GM21367 (cell line): Measurements from ENCODE around the gene TBC1D14.

Experiments used
- ATAC-seq: cut with Tn5 transposase; IDR thresholded peaks from one replicate; pipeline ENCODE4 v1.9.1; 2021; ENCODE audit not compliant: unreplicated experiment

TBC1D14 gene

GRCh38 chr4:6946497-6946896 lies 36.9 kb downstream of the TBC1D14 start:
- no peak for ATAC-seq

DNA sequence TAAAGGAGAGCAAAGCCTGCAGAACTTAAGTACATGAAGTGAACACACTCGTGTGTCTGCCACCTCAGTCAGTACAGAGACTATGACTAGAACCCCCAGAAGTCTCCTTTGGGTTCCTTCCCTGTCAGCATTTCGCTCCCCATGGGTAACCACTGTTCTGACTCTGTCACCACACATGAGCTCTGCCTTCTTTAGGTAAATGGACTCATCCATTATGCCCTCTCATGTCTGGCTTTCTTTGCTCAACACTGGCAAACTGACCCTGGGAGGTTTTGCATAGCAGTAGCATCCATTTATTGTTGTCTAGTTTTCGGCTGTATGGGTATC lies 38.5 kb downstream of the TBC1D14 start:
- ATAC-seq = no peak

DNA sequence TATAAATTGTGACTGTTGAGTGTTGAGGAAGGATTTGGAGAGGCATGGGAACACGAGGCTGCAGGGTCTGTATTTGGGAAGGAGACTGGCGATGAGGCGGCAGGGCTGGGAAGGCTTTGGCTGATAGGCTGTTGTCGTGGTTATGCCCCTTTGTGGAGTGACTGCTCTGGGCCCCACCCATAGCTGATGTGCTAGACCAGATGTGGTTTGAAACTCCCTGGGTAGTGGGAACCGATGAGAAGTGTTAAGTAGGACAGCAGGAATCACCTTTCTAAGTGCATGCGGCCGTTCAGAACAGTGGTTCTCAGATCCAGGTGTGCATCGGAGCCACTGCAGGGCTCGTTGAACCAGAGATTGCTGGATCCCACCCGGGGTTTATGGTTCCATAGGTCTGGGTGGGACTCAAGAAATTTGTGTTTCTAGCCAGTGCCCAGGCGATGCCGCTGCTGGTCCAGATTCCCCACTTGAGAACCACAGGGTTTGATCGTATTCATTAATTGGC lies 42.3 kb downstream of the TBC1D14 start:
- no peak for ATAC-seq

- ATAC-seq = no peak
Observed at GRCh38 chr4:6953751-6954380, 44.2 kb downstream of the TBC1D14 start.

DNA sequence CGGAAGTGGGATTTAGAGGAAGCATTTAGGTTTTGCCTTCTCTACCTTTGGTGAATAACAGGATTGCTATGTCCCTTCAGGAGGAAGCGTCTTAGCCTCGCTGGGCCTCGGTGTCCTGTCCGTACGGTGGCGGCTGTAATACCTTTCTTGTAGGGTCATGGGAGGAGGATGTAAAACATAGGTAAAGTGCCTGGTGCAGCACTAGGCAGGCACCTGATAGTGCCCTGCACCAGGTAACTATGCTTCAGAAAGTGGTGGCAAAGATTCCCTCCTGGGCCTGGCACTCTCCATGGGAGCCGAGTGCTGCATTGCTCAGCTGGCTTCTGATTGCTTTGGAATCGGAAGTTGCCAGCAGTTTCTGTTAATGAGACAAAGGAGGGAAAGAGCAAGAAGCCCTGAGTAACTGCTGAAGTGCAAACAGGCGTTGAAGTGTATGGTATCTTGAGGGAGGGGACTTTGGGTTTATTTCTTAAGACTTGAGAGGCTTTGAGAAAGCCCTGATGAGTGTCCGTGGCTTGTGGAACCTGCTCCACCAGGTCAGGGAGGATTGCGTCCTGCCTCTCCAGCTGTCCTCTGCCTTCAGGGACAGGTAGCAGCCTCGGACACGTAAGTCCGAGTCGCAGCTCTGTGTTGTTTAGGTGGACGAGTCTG lies 45.8 kb downstream of the TBC1D14 start:
- no peak for ATAC-seq

- ATAC-seq = no peak
Observed at GRCh38 chr4:6956087-6956433, 46.4 kb downstream of the TBC1D14 start.

DNA sequence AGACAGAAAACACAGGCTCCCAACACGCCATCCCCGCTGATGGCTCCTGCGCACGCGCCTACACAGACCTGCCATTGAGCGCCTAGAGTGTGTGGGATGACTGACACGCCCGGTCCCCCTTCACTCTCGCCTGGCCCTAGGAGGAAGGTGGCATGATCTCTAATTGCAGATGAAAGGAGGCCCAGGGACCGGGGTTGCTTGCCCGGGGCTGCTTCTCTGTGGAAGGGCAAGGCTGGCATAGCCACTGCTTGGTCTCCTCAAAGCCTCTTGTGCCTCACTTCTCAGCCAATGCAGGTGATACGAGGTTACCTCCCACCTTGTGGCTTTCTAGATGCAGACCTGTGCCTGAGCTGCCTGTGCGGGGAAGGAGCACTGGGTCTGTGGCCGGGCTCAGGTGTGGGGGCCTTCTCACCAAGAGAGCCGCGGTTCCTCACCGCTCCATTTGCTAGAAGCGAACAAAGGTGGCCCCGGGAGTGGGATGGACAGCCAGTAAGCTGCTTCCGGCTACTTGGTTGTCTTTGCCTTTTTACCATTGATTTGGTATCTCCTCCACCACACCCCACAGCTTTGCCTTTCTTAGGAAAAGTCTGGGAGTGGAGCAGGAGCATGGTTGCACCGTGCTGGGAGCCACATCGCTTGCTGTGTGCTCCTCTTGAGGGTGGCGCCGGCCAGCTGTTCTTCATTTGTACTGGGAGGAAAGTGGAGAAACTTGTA lies 47.0 kb downstream of the TBC1D14 start:
- no peak for ATAC-seq

- no peak for ATAC-seq
Observed at GRCh38 chr4:6957148-6957520, 47.5 kb downstream of the TBC1D14 start.

DNA sequence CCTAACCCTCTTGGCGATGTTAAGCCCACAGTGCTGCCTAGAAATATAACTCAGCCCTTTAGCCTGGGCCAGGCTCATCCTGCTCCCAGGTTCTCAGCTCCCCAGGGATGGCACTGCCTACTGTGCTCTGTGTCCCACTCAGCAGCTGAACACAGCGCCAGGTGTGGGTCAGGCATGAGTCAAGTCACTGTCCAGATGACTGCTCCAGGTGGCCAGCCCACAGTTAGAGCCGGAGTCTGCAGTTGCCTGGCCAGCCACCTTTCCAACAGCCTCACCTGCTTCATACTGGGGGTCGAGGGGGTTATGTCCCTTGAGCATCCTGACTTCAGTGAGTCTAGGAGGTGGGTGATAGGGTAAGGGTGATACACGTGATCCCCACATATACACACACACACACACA lies 48.4 kb downstream of the TBC1D14 start:
- ATAC-seq = no peak

DNA sequence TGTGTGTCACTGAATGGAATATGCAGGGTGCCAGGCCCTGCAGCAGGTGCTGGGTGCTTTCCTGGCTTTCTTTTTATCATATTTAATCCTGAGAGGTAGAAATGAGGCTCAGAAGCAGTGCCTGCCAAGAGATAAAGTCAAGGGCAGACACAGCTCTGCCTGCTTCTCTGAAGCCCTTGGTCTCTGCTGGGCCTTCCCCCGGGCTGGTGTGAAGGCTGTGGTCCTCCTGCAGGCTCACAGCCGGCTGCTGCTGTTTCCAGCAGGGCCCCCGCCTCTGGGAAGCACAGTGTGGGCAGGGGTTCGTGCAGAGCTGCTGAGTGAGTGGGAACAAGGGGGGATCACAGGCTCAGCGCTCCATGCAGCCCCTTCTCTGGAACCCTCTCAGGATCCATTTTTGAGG lies 49.6 kb downstream of the TBC1D14 start:
- no peak for ATAC-seq

- no peak for ATAC-seq
Observed at GRCh38 chr4:6960154-6960553, 50.5 kb downstream of the TBC1D14 start.

DNA sequence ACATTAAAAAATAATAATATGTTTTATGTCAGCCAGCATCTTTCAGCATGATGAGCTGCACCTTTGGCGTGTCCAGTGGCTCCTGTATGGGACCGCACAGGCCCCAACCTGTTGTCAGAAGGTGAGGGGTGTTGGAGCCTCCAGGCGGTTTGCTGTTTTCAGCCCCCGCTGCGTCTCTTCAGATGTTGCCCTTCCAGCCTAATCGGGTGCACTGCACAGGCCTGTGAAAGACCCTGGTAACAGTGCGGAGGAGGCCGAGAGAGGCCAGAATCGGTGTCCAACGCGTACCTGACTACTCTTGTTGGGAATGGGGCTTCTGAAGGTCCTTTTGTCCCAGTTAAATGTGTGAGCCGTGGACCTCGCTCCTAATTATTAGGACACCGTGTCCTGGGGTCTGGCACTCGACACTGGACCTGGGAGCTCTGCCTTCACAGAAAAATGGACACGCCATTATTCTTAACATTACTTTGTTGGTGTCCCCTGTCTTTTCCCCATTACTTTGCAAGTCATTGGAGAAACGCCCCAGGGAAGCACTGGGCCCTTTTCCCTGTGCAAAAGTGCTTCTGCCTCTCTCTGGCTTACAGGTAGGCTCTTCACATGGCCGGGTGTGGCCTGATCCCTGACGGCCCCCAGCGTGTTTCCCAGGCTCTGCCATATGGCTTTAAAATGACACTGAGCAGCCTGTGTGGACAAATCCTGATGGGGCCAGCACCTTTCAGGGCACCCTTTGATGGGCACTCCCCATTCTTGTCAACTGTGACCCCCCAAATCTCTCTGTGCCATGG lies 51.2 kb downstream of the TBC1D14 start:
- no peak for ATAC-seq

- ATAC-seq = no peak
Observed at GRCh38 chr4:6961496-6962210, 52.0 kb downstream of the TBC1D14 start.

DNA sequence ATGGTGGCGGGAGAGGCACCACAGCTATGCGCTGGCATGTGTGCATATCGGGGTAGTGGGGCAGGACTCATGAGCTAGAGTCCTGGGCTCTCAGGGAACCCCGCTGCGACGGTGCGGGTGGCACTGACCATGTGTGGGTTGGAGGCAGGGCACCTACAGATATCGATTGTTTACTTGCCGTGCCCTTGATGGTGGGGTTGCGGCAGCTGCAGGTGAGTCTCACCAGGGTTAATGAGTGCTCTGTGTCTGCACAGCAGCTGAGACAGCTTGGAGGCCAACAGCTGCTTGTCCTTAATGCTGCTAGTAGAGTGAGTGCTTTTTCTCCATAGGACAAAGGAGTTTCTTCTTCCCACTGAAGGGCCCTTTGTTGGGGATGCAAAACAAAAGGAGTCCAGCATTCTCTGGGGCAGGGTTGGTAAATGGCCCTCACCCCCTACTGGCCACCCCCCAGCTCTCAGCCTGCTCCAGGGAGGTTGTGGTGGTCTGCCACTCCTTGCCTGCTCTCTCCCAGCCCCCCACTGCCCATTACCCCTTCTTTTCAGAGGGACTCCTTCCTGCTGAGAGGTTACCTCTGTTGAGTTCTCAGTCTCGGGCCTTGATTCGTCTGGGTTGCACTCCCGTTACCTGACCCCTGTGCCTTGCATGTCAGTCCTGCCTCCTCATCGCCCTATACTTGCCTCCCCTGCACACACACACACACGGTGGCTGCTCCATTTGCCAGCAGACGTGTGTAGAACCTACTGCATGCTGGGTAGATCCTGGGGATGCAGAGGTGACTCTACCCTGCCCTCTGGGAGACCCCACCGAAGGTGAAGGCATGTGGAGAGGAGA lies 52.8 kb downstream of the TBC1D14 start:
- no peak for ATAC-seq

DNA sequence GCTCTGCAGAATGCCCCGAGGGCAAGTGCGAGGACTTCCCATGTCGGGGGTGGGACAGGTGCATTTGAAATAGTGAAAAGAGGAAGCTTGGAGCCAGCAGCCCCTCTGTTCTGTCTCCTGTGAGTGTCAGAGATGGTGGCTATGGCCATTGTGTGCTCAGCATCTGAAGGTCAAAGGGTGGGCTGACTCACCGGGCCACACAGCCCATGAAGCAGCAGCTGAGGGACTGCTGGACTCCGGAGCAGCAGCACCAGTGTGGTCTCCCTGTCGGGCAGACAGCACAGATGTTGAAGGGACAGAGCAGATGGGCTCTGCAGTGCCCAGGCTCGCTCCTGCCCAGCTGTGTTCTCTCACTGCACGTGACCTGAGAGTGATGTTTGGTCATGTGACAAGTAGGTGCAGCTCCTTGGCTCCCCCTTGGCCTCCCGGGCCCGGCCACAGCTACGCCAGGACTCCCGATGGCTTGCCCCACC lies 53.5 kb downstream of the TBC1D14 start:
- no peak for ATAC-seq

GRCh38 chr4:6964858-6965257 lies 55.2 kb downstream of the TBC1D14 start:
- no peak for ATAC-seq

DNA sequence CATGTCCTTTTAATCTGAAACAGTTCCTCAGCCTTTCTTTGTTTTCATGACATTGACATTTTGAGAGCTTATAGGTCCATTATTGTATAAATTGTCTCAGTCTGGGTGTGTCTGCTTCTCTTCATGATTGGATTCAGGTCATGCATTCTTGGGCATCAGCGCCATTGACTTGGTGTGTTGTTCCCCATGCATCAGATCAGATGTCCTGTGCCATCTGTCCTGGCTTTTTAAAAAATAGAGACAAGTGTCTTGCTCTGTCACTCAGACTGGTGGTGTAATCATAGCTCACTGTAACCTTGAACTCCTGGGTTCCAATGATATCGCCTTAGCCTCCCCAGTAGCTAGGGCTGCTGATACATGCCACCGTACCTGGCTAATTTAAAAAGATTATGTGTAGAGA lies 55.7 kb downstream of the TBC1D14 start:
- no peak for ATAC-seq

DNA sequence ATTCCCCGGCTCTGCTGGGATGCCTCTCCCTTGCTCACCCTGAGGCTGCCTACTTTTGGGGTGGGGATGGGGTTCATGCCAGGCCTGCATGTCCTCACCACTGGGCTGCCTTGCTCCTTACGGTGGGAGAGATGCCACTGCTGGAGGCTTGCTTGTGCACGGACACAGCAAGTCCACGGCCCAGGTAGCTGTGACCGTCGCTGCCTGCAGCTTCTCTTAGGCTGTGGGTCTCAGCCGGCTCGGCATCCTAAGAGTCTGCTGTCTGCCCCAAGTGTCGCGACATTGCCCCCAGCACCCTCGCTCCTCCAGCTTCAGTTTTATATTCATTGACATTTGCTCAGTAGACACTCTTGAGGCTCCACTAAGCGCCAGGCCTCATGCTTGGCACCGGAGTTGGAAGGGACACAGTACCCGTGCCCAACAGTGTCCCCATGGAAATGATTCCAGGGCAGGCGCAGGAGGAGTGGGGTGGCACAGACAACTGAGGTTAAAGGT lies 58.3 kb downstream of the TBC1D14 start:
- no peak for ATAC-seq

GRCh38 chr4:6968496-6968895 lies 58.9 kb downstream of the TBC1D14 start:
- ATAC-seq = no peak
